ENCODE measurements around the gene MED13. TPM values are rescaled to one million over a fixed set of nuclear protein-coding genes. Genes with fewer than 3 reads are reported as not detected.

MED13 gene
- total and polyA plus RNA-seq, 9 of the 15 experiments (the other 6 are each of a cell fraction or from before 2014, with no cell fraction given) = 5.4 to 48.4 (median 28.2) TPM

DNA sequence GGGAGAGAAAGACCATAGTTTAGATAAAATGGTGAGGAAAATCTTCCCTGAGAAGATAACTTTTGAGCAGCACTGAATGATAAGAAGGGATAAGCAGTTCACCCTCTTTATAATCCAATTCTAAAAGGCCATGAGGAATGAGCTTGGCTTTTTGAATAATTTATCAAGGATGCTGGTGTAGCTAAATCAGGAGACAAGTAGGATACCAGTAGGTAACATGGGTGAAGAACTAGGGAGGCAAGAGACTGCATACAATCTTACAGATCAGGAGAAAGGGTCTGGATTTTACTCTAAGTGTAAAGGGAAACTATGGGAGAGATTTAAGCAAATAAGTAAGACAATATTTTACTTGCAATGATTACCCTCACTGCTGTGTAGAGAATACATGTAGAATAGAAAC, 60.7 kb downstream of the MED13 start:
- intact Hi-C loops (cut with micrococcal nuclease) (no loop called here), in situ Hi-C loops (cut with MboI) (no loop called here)
- Histone ChIP-seq H2AFZ (ENCODE audit: low read depth, low read length) (no peak overlapping the region), H3K9ac (ENCODE audit: insufficient read depth in 1 of 2, low read depth in 2 of 2, low read length in 2 of 2) (no peak overlapping the region), H4K20me1 (replicated peaks; ENCODE audit: control insufficient read depth, insufficient read depth, low read length) (no peaks in the 10 kb centered on the region), H3K36me3 (ENCODE audit: control insufficient read depth, insufficient read depth, low read length) (peaks cover 64% of the 10 kb centered on the region), H3K27me3 (ENCODE audit: control insufficient read depth in 2 of 2, insufficient read depth in 2 of 2, low read length in 2 of 2) (no peaks in the 10 kb centered on the region), H3K9me1 (ENCODE audit: control insufficient read depth, insufficient read depth, low read length) (no peaks in the 10 kb centered on the region), H3K4me1 (replicated peaks in 1 of 2; ENCODE audit: control insufficient read depth in 2 of 2, insufficient read depth in 2 of 2, low read length in 2 of 2) (no peaks in the 10 kb centered on the region), H3K79me2 (ENCODE audit: control insufficient read depth, insufficient read depth, low read length) (peaks cover 81% of the 10 kb centered on the region), H3K4me2 (ENCODE audit: insufficient read depth, low read length) (no peak overlapping the region), H3K4me3 (no peak overlapping the region), H3K9me3 (replicated peaks; ENCODE audit: control insufficient read depth, insufficient read depth, low read depth, low read length) (no peaks in the 10 kb centered on the region; the same call in 1 of the 2 replicates), H3K27ac (ENCODE audit: extremely low read depth, low read depth, low read length) (no peak overlapping the region)
- ATAC-seq = no peak
- TF ChIP-seq, protein P1, sequence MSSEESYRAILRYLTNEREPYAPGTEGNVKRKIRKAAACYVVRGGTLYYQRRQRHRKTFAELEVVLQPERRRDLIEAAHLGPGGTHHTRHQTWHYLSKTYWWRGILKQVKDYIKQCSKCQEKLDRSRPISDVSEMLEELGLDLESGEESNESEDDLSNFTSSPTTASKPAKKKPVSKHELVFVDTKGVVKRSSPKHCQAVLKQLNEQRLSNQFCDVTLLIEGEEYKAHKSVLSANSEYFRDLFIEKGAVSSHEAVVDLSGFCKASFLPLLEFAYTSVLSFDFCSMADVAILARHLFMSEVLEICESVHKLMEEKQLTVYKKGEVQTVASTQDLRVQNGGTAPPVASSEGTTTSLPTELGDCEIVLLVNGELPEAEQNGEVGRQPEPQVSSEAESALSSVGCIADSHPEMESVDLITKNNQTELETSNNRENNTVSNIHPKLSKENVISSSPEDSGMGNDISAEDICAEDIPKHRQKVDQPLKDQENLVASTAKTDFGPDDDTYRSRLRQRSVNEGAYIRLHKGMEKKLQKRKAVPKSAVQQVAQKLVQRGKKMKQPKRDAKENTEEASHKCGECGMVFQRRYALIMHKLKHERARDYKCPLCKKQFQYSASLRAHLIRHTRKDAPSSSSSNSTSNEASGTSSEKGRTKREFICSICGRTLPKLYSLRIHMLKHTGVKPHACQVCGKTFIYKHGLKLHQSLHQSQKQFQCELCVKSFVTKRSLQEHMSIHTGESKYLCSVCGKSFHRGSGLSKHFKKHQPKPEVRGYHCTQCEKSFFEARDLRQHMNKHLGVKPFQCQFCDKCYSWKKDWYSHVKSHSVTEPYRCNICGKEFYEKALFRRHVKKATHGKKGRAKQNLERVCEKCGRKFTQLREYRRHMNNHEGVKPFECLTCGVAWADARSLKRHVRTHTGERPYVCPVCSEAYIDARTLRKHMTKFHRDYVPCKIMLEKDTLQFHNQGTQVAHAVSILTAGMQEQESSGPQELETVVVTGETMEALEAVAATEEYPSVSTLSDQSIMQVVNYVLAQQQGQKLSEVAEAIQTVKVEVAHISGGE (CRISPR knock-in tag; IDR thresholded peaks at IDR 0.05) = peak in 1 of 3 experiments; percentile 90; a peak in 2 of 6 replicates
- TF ChIP-seq EZH2 (IDR thresholded peaks at IDR 0.05; ENCODE audit: borderline replicate concordance, low read depth, low read length) = no peak
- POLR2A ChIA-PET = interaction anchor here (1.4 kb wide), 1 partner anchor 19 kb away, joined by 4 read pairs; no protein-coding TSS in a partner anchor
- CTCF ChIA-PET (ENCODE audit: low intra/inter-chr PET ratio) = no interaction called here
- no peak for DNase-seq (ENCODE audit: extremely low read depth in 1 of 4, low spot score in 3 of 4)
- no TSS peak for BruUV-seq (replicated peaks)
- no peak for FAIRE-seq
